GM12864 (cell line): ENCODE results near the gene MFAP3L.
A peak's percentile ranks its signal among the peaks of the same experiment; 100 is the strongest.
"Not testable (repeated sequence)": the region's sequence is repeated elsewhere in the genome, so short reads cannot be mapped to it uniquely, and the experiment has no call there.

Source experiments
- DNase-seq: peaks from one replicate; pipeline ENCODE4 v3.0.0-alpha.2; 2011; ENCODE audit warnings: low read depth
- H3K4me3 ChIP-seq: 2 replicates; pipeline ENCODE4 v1.5.1; 2011; ENCODE audit warnings: mild to moderate bottlenecking, low read depth, low read length, control low read depth
- CTCF ChIP-seq: IDR thresholded peaks from 2 replicates; pipeline ENCODE4 v1.5.1; 2011; ENCODE audit warnings: low read depth, mild to moderate bottlenecking, moderate library complexity, low read length, control low read depth, inconsistent platforms; ENCODE audit errors: missing control alignments

MFAP3L gene

GRCh38 chr4:170051402-170051801 is 25.2 kb upstream of the MFAP3L start:
- TF ChIP-seq CTCF, result peak; percentile 16
- no peak for DNase-seq
- no peak overlapping the region for H3K4me3 ChIP-seq

- no peak for TF ChIP-seq CTCF
- no peak for DNase-seq
- H3K4me3 ChIP-seq, result no peak overlapping the region
Observed at GRCh38 chr4:170049766-170050165, 23.6 kb upstream of the MFAP3L start.

GRCh38 chr4:170047771-170048354 is 21.7 kb upstream of the MFAP3L start:
- H3K4me3 ChIP-seq, result no peak overlapping the region
- peak; percentile 61 for TF ChIP-seq CTCF
- no peak for DNase-seq

GRCh38 chr4:170046156-170046555 is 20.0 kb upstream of the MFAP3L start:
- H3K4me3 ChIP-seq, DNase-seq: not testable (repeated sequence)

GRCh38 chr4:170040031-170040680 is 14.0 kb upstream of the MFAP3L start:
- DNase-seq, result no peak
- no peak for TF ChIP-seq CTCF
- no peak overlapping the region for H3K4me3 ChIP-seq

GRCh38 chr4:170038769-170039168 is 12.6 kb upstream of the MFAP3L start:
- no peak for TF ChIP-seq CTCF
- no peak overlapping the region for H3K4me3 ChIP-seq
- no peak for DNase-seq

GRCh38 chr4:170038232-170038631 is 12.0 kb upstream of the MFAP3L start:
- DNase-seq, result no peak

More at GRCh38 chr4:170038232-170038631, 12.0 kb upstream of the MFAP3L start:
- TF ChIP-seq CTCF, result no peak
- H3K4me3 ChIP-seq, result no peak overlapping the region
